Skin epidermis (tissue), 12 donors: Measurements from ENCODE around the gene GMNN.
"Not testable (repeated sequence)": the region's sequence is repeated elsewhere in the genome, so short reads cannot be mapped to it uniquely, and the experiment has no call there.

Source experiments
- H3K27ac ChIP-seq, 21 experiments: fragments of 200-600 bp; sonication (generic) in 11 of 21; one replicate each; pipeline ENCODE4 v1.5.0; 2020; ENCODE audit warnings: mild to moderate bottlenecking in 3 of 21, inconsistent platforms in 2 of 21, moderate library complexity in 2 of 21
- H3K4me3 ChIP-seq, 7 experiments: fragments of 200-600 bp; sonication (generic) in 2 of 7; one replicate each; pipeline ENCODE4 v1.5.0; 2020; ENCODE audit warnings: inconsistent platforms in 2 of 7, mild to moderate bottlenecking in 2 of 7, moderate library complexity in 1 of 7

GMNN gene

DNA sequence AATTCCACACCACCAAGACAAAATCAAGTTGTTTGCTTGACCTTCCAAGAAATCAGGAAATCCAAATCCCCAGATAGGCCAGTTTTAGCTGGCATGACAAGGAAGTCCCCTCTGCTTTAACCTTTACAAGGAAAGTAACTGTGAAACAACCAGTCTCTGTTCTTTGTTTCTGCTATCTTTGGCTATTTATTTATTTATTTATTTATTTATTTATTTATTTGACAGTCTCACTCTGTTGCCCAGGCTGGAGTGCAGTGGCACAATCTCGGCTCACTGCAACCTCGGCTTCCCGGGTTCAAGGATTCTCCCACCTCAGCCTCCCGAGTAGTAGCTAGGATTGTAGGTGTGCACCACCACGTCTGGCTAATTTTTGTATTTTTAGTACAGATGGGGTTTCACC, 14.5 kb upstream of the GMNN start:
- no peak overlapping the region for H3K4me3 ChIP-seq
- H3K27ac ChIP-seq: no peak overlapping the region

DNA sequence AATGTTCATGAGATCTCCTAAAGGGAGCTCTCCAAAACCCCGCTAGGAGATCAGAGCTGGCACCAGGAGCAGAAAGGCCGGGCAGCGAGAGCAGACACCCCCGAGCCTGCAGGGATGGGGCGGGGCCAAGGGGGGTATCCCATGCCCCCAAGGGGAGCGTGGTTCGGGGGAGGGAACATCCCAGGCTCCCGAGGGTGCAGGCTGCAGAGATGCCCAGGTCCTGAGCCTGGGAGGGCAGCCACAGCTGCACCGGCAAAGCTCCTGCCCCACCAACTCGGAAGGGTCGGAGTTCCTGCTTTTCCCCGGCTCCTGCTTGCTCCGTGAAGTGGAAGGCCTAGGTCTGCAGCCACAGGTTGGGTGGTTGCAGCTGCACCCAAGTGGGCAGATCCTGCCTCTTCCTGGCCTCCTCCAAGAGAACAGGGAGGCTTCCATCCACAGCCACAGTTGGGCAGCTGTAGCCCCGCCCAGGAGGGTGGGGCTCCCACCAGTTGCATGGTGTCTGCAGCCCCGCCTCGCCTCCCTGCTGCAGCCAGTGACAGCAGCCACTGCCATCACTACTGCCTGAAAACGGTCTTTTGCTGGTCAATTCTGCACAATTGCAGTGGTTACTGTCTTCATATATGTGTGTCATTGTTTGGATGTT, 13.4 kb upstream of the GMNN start:
- Histone ChIP-seq H3K4me3 (no peak overlapping the region), H3K27ac (no peak overlapping the region)

DNA sequence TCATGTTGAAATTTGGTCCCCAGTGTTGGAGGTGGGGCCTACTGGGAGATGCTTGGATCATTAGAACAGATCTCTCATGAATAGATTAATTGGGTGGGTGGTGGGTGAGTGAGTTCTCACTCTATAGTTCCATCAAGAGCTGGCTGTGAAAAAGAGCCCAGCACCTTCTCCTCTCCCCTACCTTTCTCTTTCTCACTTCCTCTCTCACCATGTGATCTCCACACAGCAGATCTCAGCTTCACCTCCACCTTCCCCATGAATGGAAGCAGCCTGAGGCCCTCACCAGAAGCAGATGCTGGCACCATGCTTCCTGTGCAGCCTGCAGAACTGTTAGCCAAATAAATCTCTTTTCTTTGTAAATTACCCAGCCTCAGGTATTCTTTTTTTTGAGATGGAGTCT, 12.9 kb upstream of the GMNN start:
- H3K27ac ChIP-seq: no peak overlapping the region

DNA sequence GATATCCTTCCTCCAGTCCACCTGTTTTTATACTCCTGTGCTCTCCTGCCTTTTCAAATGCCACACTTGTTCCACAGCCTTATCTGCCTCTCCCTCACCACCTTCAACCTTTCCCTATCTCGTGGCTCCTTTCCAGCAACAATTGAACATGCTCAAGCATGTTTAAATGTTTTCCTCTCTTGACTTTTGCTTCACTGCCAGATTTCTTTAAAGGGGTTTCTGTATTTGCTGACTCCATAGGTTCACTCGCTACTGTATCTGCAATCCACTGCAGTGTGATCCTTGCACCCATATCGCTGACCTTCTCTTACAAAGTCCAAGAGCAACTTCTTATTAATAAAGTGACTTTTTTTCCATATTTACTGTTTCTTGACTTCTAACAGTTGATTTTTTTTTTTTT, 11.2 kb upstream of the GMNN start:
- Histone ChIP-seq H3K27ac (no peak overlapping the region), H3K4me3 (no peak overlapping the region)

More for the DNA sequence above, 12.9 kb upstream of the GMNN start:
- H3K4me3 ChIP-seq: no peak overlapping the region

DNA sequence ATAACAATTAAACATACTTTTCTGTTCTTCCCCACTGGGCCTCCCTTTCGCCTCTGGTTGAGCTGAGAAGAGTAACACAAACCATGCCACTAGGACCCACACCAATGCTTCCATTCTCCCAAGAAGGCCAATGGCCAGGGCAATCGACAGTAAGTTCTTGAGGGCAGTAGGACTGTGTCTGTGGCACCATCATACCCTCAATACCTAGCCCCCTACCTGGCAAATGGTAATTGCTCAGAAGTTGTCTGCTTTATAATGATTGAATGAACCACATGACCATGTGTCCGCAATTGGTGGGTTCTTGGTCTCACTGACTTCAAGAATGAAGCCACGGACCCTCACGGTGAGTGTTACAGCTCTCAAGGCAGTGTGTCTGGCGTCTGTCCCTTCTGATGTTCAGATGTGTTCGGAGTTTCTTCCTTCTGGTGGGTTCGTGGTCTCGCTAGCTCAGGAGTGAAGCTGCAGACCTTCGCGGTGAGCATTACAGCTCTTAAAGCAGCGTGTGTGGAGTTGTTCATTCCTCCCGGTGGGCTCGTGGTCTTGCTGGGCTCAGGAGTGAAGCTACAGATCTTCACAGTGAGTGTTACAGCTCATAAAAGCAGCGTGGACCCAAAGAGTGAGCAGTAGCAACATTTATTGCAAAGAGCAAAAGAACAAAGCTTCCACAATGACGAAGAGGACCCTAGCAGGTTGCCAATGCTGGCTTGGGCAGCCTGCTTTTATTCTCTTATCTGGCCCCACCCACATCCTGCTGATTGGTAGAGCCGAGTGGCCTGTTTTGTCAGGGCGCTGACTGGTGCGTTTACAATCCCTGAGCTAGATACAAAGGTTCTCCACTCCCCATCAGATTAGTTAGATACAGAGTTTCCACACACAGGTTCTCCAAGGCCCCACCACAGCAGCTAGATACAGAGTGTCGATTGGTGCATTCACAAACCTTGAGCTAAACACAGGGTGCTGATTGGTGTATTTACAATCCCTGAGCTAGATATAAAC, 9.6 kb upstream of the GMNN start:
- H3K27ac ChIP-seq, H3K4me3 ChIP-seq: not testable (repeated sequence)

DNA sequence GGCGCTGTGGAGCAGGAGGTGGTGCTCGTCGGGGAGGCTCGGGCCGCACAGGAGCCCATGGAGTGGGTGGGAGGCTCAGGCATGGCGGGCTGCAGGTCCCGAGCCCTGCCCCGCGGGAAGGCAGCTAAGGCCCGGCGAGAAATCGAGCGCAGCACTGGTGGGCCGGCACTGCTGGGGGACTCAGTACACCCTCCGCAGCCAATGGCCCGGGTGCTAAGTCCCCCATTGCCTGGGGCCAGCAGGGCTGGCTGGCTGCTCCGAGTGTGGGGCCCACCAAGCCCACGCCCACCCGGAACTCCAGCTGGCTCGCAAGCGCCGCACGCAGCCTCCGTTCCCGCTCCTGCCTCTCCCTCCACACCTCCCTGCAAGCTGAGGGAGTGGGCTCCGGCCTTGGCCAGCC, 8.8 kb upstream of the GMNN start:
- not testable (repeated sequence) for H3K4me3 ChIP-seq, H3K27ac ChIP-seq

DNA sequence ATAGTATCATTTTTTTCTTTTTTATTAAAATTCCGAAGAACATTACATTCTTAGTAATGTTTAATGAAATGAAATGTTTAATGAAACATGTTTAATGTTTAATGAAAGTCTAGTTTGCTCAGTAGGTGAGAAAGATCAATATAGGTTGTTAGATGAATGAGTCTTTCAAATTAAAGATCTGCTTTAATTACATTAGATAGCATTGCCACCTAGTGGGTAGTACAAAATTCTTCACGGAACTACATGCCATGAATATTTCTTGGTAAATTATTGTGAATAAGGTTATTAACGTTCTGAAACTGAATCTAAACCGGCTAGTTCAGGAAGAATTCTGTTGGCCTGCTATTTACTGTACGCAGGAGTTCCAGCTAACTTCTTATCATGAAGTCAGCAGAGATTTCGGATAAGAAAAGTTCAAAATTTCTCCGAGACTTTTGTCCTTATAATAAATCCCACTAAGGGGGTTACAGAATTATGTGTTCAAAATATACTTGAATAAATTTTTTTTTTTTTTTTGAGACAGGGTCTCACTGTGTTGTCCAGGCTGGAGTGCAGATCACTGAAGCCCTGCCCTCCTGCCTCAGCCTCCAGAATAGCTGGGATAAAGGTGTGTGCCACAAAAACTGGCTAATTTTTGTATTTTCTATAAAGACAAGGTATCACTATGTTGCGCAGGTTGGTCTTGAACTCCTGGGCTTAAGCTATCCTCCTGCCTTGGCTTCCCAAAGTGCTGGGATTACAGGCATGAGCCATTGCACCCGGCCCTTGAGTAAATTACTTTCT, 7.9 kb upstream of the GMNN start:
- Histone ChIP-seq H3K27ac (no peak overlapping the region), H3K4me3 (no peak overlapping the region)

DNA sequence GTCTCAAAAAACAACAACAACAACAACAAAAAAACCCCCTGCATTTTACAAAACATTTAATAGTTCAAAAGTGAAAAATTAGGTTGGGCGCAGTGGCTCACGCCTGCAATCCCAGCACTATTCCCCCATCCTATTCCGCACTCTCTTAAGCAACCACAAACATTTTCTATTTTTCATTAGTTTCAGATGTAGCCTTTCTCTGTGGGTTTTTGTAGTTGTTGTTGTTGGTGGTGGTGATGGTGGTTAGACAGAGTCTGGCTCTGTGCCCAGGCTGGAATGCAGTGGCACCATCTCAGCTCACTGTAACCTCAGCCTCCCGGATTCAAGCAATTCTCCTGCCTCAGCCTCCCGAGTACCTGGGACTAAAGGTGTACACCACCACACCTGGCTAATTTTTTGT, 6.4 kb upstream of the GMNN start:
- H3K4me3 ChIP-seq: no peak overlapping the region
- no peak overlapping the region for H3K27ac ChIP-seq

DNA sequence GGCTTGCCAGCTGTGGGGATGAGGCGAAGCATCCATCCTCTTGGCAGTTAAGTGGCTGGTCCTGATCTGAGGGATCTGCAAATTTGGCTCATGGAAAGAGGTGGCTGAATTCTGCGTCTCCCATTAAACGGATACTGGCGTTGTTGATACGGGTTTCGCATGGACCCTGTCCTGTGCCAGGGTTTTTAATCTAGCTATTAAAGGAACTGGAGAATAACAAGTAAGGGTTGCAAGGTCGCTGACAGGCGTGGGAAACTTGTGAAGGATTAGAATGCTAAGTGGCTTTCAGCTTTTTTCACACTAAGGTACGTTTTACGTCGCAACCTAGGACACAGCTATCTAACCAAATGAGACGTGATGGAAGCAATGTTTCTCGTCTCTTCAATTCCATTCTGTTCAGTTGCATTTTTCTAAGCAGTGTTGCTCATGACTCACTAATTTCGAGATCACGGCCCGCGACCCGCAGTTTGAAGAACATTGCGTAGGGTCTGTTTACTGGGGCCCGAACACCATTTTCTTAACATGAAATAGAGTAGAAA, 852 bp downstream of the GMNN start:
- H3K4me3 ChIP-seq: peak overlapping the region; percentile 93 to 100 (median 100)
- peak overlapping the region in 20 of 21 experiments; percentile 3 to 91 (median 85) for H3K27ac ChIP-seq

DNA sequence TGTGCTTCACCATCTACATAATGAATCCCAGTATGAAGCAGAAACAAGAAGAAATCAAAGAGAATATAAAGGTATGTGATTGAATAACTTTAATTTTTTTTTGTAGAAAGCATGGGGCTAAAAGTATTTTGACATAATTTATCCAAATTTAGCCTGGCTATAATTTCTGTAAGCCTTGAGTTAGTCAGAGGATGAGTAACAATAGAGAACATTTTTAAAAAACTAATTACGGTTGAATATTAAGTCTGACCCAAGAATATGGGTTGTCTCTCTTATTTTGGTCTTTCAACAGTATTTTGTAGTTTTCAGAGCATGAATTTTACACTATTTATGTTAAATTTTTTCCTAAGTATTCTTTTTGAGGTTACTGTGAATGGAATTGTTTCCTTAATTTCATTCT, 2.5 kb downstream of the GMNN start:
- H3K4me3 ChIP-seq: no peak overlapping the region
- peak overlapping the region in 1 of 21 experiments; percentile 12 for H3K27ac ChIP-seq

DNA sequence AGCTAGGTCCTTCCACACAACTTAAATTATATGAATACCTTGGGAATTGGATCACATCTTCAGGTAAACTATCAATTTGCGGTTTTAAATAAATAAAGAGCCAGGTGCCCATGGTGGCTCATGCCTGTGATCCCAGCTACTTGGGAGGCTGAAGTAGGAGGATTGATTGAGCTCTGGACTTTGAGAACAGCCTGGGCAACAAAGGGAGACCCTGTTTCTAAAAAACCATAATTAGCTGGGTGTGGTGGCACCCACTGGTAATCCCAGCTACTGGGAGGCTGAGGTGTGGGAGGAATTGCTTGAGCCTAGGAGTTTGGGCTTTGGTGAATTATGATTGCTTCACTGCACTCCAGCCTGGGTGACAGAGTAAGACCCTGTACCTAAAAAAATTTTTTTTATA, 3.4 kb downstream of the GMNN start:
- peak overlapping the region in 1 of 21 experiments; percentile 18 for H3K27ac ChIP-seq
- no peak overlapping the region for H3K4me3 ChIP-seq

DNA sequence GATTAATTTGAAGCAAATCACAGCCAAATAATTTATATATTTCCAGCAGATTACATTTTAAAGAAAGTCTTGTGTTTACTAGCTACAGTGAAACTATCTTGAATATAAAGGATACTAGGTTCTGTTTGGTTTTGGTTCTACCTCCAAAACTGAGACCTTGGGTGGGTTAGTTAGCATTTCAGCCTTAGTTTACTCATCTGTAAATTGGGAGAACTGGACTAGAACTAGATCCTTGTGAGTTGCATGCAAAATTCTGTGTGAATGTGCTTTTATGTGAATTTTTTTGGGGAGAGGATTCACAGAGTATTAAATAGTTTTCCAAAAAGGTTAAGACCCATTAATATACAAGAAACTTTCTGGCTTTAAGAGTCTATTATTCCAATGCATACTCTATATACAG, 4.1 kb downstream of the GMNN start:
- Histone ChIP-seq H3K4me3 (no peak overlapping the region), H3K27ac (peak overlapping the region in 1 of 21 experiments; percentile 18)

DNA sequence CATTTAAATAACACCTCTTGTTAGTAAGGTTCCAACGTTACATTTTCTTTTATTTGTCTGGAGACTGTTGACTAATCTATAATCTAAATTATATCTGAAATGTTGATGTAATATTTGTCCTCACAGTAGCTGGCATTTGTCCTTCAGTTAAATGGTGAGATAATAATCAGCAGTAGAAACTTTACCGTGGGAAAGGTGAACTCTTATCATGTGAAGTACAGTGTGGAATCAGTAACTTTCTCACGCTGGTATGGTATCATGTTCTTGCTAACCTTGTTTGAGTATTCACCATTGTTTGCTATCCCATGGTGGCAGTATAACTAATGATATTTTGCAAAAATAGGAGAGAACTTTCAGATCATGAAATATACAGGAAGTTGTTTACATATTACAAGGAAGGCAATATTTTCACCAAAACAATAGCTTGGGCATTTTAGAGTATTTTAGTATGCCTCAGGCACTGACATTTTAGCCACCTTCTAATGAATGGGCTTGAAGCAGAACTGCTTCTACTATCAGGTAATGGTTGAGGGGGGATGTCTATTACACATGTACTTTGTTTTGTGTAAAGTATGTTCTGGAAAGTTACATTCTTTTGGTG, 4.8 kb downstream of the GMNN start:
- Histone ChIP-seq H3K4me3 (no peak overlapping the region), H3K27ac (peak overlapping the region in 1 of 21 experiments; percentile 1)

DNA sequence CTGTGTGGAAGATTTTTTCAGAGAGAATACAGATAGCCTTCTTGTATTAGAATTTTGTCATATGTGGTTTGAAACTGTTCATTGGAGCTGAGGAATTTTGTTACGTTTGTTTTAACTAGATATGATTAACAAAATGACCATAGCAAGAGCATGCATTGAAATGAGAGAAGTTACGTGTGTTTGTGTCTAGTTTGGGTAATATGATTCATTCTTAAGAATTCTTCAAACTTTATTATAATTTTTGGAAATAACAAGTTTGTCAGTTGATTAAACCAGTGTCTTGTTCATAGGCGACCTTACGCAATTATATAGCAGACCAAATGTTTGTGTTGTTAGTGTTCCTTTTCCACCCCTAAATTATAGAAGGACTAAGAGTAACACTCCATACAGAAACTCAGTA, 5.5 kb downstream of the GMNN start:
- H3K27ac ChIP-seq: no peak overlapping the region
- H3K4me3 ChIP-seq: no peak overlapping the region

DNA sequence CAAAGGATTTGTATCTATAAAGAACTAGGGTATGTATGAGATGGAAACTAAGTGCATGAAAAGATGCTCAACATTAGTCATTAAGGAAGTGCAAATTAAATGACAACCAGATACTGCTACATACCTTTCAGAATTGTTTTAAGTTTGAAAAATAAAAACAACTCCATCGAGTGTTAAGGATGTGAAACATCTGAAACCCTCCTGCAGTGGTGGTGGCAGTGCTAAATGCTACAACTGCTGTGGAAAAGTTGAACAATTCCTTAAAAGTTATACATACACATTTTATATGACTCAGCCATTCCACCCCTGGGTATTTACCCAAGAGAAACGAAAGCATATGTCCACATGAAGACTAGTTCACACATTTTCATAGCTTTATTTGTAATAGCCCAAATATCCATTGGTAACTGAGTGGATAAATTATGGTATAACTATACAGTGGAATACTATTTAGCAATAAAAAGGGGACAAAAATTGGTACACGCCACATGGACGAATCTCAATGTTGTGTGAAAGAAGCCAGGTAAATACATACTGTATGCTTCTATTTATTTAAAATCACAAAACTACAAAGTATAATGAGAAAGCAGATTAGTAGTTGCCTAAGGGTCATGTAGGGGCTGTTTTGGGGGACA, 13.4 kb downstream of the GMNN start:
- Histone ChIP-seq H3K4me3 (no peak overlapping the region), H3K27ac (no peak overlapping the region)

DNA sequence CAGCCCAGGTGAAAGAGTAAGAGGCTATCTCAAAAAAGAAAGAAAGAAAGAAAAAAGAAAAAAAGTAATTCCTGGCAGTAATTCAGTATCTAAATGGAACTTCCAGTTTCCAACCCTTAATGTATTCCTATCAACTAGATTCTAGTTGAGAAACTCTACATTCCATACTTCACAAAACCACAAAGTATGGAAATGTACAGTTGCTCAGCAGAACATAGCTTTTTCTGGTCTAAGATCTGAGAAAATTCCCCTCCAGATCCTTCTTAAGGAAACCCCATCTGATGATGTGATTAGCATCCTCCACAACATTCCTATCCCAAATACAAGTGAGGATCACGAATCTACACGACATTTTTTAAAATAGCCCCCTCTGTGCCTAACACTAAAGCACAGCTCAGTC, 20.4 kb downstream of the GMNN start:
- Histone ChIP-seq H3K27ac (no peak overlapping the region), H3K4me3 (no peak overlapping the region)

DNA sequence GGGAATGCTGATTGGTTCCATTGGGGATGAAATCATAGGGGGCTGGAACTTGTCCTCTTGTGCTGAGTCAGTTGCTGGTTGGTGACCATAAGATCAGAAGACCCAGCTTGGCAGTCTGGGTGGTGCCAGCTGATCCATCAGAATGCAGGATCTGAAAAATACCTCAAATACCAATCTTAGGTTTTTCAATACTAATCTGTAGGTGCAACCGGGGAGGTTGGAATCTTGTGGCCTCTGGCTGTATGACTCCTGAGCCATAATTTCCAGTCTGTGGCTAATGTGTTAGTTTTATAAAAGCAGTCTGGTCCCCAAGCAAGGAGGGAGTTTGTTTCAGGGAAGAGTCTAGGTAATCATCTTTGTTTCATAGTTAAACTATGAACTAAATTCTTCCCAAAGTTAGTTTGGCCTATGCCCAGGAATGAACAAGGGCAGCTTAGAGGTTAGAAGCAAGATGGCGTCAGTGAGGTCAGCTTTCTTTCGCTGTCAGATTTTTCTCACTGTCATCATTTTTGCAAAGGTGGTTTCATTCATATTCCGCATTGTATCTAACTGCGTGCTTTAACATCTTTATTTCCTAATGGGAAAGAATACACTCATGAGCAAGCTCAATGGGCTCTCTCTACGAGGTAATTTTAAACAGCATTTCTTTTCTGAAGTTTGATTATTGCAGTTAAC, 22.0 kb downstream of the GMNN start:
- Histone ChIP-seq H3K4me3 (no peak overlapping the region), H3K27ac (no peak overlapping the region)

DNA sequence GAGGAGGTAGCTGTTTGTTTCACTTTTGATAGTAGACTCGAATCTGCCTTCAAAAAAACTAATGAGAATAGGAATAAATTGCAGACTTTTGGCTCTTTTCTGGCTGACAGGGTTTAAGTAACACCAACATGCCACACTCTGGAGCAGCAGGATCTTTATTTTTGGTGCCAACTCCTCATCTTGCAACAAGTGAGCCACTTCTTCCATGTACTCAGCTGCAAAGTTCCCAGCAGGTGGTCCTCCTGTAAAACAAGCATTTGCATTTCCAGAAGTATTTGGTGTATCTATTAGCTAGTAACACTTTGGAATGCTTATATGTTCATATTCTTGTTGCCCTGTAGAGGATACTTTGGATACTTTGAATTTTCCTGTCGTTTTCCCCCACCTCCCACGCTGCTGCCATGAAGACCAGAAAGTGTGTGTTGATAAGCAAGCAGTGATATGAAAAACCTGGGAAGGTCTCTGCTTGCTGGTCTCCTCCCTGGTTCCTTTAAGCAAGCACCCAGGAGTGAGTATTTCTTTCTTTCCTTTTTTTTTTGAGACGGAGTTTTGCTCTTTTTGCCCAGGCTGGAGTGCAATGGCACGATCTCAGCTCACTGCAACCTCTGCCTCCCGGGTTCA, 23.0 kb downstream of the GMNN start:
- H3K27ac ChIP-seq: no peak overlapping the region
- no peak overlapping the region for H3K4me3 ChIP-seq
